IMR-90 (cell line): ENCODE measurements around the gene SNX11.

Experiments
- CTCF ChIP-seq: conservative IDR thresholded peaks from 2 replicates; pipeline ENCODE4 v1.5.1; 2012; ENCODE audit warnings: mild to moderate bottlenecking, low read depth, low read length, improper control_type of control experiment
- POLR2A ChIP-seq: IDR thresholded peaks from 2 replicates; pipeline ENCODE4 v1.6.1; 2012; ENCODE audit warnings: mild to moderate bottlenecking, low read depth, low read length
- RAD21 ChIP-seq: IDR thresholded peaks from 2 replicates; pipeline ENCODE4 v1.6.1; 2012; ENCODE audit warnings: low read length, improper control_type of control experiment
- SMC3 ChIP-seq: fragments of 150-350 bp; IDR thresholded peaks from 2 replicates; pipeline ENCODE4 v1.6.1; 2016; ENCODE audit warnings: low read depth, mild to moderate bottlenecking, antibody characterized with exemption, low read length, moderate library complexity

GRCh38 chr17:48081858-48082257 lies 25.7 kb upstream of the SNX11 start:
- TF ChIP-seq CTCF (no peak), RAD21 (no peak), POLR2A (no peak), SMC3 (no peak)
